MG63 (cell line): Measurements from ENCODE around the gene TTC6. TPM values are rescaled to one million over a fixed set of nuclear protein-coding genes. Genes with fewer than 3 reads are reported as not detected.
"Not testable (repeated sequence)": the region's sequence is repeated elsewhere in the genome, so short reads cannot be mapped to it uniquely, and the experiment has no call there.

Source experiments
- DNase-seq: peaks from one replicate; pipeline ENCODE4 v3.0.0-alpha.2; 2020
- H3K27me3 ChIP-seq: fragments of 250-450 bp; sonication (Bioruptor Pico); 2 replicates; pipeline ENCODE4 v1.5.1; 2020; ENCODE audit warnings: mild to moderate bottlenecking, moderate library complexity
- H3K36me3 ChIP-seq: fragments of 250-450 bp; sonication (Bioruptor Pico); 2 replicates; pipeline ENCODE4 v1.5.1; 2020; ENCODE audit warnings: mild to moderate bottlenecking, moderate library complexity
- H3K4me3 ChIP-seq: fragments of 250-450 bp; sonication (Bioruptor Pico); 2 replicates; pipeline ENCODE4 v1.5.1; 2020; ENCODE audit warnings: mild to moderate bottlenecking, moderate library complexity
- H3K9me3 ChIP-seq: fragments of 250-450 bp; sonication (Bioruptor Pico); 2 replicates; pipeline ENCODE4 v1.5.1; 2020; ENCODE audit warnings: mild to moderate bottlenecking, moderate library complexity
- total RNA-seq: library from RNA; depleted of rRNA; stranded (reverse); fragments of >200 nt; shearing (Covaris generic); gene quantifications from 2 replicates; pipeline ENCODE4 v1.2.3, GENCODE V29; 2014; ENCODE audit warnings: low replicate concordance; rRNA removed

Gene TTC6, protein sequence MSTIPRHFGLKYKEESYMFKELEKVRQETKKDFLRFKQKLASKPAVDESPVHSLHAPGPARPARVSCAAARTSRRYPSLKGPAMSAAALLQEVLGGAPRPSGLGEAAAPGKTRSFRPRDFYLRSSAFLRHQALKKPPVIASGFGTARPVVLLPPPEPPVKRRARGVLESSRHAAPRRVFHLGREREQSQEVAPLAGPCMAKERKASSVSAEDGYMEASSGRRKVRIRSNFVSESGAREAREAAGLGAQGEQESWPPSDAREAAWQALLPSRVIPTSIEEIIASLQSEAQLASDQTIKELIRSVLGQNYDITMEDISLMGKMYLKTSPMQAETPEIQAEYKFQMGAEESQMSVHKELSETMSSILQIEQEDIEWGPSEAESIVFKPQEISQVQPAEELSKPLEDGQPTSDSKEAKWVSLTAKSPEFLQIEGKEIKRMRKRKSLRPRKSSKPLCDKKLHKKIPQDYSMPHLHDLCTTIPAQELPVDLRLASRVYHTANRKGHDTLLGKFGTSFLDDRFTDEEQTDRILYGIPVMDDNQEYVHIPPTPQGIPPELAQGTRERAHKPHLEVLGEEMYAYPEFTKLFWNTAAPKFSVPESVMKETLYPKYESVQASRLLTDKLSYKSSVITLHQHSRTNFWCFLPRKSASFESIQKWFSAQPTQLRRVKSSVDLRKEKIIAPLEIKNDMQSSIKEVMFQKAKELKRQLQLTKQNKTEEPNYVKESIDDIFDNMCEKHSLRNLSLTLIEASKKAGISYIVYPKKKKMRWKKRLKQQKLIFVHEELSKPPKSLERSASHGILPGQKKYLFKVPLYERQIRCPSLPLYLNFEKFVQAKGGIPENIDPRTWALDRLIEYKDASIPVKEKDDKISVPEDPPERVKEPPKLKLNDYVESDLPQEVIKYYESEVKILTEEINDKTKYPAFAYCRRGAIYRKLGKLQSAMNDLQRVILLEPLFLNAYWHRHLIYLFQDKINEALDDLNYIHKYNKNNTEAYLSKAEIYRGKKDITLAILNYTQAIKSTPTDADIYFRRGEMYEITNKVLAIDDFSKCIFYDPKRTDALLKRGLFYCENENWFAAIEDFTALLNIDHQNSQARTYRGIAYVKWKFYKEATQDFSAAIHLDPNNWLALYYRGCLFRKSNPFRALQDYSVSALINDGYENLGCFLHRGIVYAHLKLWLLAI (N-terminal part only)
- not detected in 2 replicates for total RNA-seq

DNA sequence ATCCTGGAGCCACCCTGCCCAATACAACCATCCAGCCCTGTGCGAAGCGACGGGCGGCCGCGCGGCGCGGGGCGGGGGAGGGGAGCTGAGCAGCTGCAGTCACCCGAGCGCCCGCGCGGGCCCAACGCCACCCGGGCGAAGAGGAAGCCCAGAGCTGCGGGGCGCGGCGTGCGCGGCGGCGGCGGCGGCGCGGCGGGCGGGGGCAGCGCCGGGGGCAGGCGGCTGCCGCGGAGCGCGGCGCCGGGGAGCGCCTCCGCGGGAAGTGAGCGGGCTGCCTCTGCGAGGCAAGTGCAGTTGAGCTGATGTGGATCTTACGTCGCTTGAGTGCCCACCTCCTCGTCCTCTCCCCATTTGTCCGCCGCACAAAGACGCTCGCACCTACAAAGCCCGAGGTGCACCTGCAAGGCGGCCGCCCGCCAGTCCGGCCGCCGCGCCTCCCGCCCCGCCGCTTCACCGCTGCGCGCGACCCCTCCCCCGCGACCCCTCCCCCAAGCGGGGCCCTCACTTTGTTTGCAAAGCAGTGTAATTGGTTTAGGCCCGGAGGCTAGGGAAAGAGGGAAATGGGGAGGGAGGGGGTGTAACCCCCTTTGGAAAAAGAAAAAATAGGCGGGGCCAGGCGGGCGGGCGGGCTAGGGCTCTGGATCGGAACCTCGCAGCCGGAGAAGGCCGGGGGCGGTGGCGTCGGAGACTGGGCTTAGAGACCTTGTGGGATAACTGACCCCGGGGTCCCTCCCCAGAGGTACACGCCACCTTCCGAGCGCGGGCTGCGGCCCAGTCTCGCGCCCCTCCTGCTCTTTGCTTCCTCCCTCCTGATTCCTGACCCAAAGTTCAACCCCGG, at the start of gene TTC6, which contains the start of gene FOXA1:
TTC6 (plus strand) TSS at position 659 of the 838 bp plus-strand sequence. CDS start 26,436 bp downstream, outside the sequence.
FOXA1 (minus strand) TSS at position 279 of the 838 bp plus-strand sequence; CDS start at position 2, 277 bp downstream.
- H3K9me3 ChIP-seq: no peaks in the 10 kb centered on the region
- no peaks in the 10 kb centered on the region for H3K27me3 ChIP-seq
- H3K4me3 ChIP-seq: peak within 1 kb of the TSS; percentile 53
- H3K36me3 ChIP-seq: no peaks in the 10 kb centered on the region
- peak; percentile 50 for DNase-seq

DNA sequence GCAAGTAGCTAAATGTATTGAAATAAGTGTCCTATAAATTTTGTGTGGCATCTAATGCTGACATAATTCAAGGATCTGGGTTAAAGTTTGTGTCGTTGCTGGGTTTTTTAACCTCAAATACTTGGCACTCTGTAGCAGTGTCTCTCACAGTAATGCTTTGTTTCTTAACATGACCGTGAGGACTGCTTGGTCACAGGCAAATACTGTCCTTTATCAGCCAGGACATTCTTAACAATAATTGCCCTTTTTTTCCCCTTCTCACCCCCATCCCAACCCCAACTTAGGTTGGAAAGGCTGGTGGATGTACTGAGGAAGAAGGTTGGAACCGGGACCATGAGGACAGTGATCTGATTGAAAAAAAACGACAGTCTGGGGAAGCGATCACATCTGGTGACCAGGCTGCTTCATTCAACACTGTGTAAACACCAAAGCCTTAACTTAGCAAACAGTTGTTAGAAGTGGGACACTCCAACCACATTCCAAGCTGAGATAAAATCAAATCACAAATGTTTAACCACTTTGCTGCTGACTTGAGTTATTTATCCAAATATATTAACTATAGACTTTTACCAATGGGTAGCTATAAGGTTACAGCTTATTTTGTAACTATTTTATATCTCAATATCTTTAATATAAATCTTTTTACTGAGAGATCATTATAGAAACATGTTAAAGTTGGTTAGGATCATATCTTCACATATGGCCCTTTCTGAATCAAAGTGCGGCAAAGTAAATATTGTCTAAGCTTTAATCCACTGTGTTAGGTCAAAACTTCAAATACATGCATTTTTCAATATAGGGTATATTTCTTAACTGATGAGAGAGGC, 48.6 kb upstream of the TTC6 start:
- Histone ChIP-seq H3K36me3 (no peaks in the 10 kb centered on the region), H3K27me3 (no peaks in the 10 kb centered on the region), H3K4me3 (no peak overlapping the region), H3K9me3 (no peaks in the 10 kb centered on the region)
- no peak for DNase-seq

DNA sequence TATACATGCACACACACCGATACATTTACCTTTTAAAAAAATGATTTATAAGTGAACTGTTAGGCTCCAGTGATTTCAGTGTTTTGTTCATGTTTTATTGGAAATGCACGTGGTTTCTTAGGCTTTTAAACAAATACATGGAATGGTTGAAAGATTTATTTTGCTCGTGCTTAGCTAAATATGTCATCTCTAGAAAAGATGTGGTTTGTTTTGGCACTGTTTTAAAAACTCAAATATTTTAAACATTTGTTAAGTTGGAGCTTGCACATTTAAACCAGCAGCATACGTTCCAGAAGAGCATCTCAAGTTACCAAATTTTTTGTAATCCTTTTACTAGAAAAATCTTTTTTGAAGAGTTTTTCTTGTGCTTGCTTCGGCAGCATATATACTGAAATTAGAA, 44.9 kb upstream of the TTC6 start:
- DNase-seq: no peak
- Histone ChIP-seq H3K36me3 (no peaks in the 10 kb centered on the region), H3K4me3 (no peak overlapping the region), H3K27me3 (no peaks in the 10 kb centered on the region), H3K9me3 (no peaks in the 10 kb centered on the region; the same call in 1 of the 2 replicates)

DNA sequence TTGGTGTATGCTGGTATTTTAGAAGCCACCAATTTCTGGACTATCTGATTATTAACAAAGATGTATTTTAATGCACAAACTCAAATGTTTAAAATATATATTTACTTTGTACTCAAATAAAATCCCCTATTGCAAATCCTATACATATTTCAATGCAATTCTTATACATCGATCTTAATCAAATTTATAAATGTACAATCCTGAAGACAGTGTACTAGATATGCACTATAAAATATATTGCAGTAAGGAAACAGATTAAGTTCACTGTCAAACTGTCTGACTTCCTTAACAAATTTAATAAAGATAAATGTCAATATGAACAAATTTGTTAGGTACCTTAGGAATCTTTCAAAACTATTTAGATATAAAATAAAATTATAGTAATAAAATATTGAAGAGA, 44.3 kb upstream of the TTC6 start:
- H3K9me3 ChIP-seq: no peaks in the 10 kb centered on the region; the same call in 1 of the 2 replicates
- H3K36me3 ChIP-seq: no peaks in the 10 kb centered on the region
- no peak for DNase-seq
- H3K27me3 ChIP-seq: no peaks in the 10 kb centered on the region
- no peak overlapping the region for H3K4me3 ChIP-seq

DNA sequence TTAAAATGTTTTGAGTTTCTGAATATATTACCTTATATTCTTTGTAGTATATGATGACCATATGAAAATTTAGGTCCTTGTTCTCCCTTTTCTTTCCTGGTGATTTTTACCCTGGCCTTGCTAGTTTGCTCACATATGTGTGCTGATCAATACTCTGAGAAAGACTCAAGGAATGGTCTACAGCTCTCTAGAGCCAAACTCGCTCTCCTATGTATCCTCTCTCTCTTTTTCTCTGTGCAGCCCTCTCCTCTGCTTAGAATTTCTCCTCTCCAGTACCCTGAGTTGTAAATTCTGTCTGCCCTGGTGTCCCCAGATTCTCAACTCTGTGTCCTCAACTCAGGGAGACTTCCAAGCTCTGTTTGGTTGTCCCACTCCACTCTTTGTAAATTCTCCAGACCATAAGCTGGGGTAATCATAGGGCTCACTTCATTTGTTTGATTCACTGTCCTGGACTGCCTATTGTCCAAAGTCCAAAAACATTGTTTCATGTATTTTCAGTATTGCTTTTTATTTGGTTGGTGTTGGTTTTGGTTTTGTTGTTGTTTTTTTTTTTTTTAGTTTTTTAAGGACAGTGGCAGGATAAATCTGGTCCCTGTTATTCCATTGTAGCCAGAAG, 41.4 kb upstream of the TTC6 start:
- Histone ChIP-seq H3K4me3 (no peak overlapping the region), H3K36me3 (no peaks in the 10 kb centered on the region), H3K27me3 (no peaks in the 10 kb centered on the region), H3K9me3 (no peaks in the 10 kb centered on the region; the same call in 1 of the 2 replicates)
- no peak for DNase-seq

DNA sequence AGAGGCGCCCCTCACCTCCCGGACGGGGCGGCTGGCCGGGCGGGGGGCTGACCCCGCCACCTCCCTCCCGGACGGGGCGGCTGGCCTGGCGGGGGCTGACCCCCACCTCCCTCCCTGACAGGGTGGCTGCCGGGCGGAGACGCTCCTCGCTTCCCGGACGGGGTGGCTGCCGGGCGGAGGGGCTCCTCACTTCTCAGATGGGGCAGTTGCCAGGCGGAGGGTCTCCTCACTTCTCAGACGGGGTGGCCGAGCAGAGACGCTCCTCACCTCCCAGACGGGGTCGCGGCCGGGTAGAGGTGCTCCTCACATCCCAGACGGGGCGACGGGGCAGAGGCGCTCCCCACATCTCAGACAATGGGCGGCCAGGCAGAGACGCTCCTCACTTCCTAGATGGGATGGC, 39.8 kb upstream of the TTC6 start:
- H3K9me3 ChIP-seq, H3K27me3 ChIP-seq, H3K4me3 ChIP-seq, H3K36me3 ChIP-seq, DNase-seq: not testable (repeated sequence)

DNA sequence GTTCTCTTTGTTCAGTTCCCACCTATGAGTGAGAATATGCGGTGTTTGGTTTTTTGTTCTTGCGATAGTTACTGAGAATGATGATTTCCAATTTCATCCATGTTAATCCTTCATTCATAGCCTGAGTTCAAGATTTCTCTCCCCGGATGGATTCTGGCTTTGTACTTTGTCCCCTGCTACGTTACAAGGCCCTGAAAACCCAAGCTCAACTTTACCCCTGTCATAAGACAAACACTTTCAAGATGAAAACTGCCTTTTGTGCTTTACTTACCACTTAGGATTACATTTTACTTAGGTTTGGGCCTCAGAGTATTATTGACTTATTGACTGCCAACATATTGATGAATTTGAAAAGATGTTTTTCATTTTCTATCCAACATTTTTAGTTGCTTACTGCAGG, 36.7 kb upstream of the TTC6 start:
- Histone ChIP-seq H3K36me3 (no peaks in the 10 kb centered on the region), H3K27me3 (no peaks in the 10 kb centered on the region), H3K4me3 (no peak overlapping the region), H3K9me3 (no peaks in the 10 kb centered on the region)
- DNase-seq: no peak

DNA sequence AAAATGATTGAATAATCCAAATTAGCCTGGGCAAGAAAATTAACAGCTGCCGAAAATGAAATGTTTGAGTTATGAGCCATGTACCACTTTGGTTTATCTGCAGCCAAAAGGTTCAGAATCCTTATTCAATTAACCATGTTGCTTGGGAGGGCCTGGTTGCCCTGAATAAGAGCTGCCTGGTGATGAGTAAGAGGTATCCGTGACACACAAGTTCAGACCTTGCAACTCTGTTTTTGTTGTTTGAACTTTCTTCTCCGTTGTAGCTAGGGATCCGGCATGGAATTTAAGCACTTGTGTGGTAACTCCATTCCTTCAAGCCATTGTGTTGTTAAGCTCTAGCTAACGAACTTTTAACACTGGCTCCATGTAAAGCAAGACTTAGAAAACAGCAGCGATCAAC, 36.0 kb upstream of the TTC6 start:
- no peaks in the 10 kb centered on the region for H3K9me3 ChIP-seq
- no peaks in the 10 kb centered on the region for H3K36me3 ChIP-seq
- DNase-seq: no peak
- H3K4me3 ChIP-seq: no peak overlapping the region
- no peaks in the 10 kb centered on the region for H3K27me3 ChIP-seq

DNA sequence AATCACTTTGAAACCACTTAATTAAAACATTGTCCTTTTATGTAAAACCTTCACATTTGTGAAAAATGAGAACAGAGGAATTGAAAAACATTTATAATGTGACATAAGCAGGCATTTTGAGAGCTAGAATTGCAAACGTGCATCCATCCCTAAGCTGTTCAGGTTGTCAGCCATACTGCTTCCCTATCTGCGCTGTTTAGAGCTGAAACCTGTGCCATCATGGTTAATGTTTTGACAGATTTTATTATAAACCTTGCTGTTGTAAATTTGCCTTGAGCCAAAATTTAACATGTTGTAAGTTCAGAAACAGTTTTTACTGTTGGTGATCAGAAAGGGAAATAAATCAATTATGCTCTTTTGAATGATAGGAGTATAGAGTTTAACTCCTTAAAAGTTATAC, 32.2 kb upstream of the TTC6 start:
- H3K4me3 ChIP-seq: no peak overlapping the region
- no peaks in the 10 kb centered on the region for H3K27me3 ChIP-seq
- H3K36me3 ChIP-seq: no peaks in the 10 kb centered on the region
- DNase-seq: no peak
- no peaks in the 10 kb centered on the region for H3K9me3 ChIP-seq

DNA sequence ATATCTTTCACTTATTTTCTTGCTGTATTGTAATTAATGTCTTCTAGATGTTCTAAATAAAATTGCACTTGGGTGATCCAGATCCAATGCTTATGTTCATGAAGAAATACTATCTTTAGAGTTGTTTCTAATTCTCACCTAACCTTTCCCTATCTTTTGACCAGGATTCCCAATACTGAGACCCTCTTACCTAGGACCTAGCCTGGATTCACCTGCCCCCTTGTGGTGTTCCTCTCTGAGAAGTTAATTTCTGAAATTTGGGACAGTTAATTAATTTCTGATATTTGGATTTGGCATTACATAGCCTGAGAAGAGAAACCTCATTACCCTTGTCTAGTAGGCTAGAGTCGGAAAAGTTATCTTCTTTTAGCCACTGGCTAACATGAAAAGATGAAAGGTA, 29.9 kb upstream of the TTC6 start:
- H3K36me3 ChIP-seq: no peaks in the 10 kb centered on the region

DNA sequence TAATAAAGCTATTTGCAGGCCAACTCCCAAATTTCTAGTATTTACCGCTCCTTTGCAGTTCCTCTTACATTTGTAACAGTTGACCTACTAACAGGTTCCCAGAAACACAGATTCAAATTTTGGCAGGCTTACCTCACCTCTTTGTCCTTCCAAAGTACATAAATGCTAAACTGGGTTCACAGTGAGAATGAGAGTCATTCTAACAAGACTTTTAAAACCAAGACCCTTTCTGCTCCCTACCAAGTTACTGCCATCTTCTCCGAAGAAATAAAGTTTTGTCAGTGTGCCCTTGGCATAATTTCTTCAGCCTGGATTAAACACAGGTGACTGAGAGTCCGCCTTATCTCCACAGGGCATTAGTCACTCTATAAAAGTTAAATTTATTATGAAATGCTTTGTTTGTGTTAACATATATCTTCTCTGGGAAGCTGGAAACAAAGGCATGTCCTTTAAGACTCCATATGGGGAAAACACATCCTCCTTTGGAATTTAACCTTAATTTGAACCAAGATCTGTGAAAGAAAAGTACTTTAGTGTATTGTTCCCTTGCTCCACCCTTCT, 28.5 kb upstream of the TTC6 start:
- no peaks in the 10 kb centered on the region for H3K9me3 ChIP-seq
- H3K36me3 ChIP-seq: no peaks in the 10 kb centered on the region
- no peaks in the 10 kb centered on the region for H3K27me3 ChIP-seq
- DNase-seq: no peak
- no peak overlapping the region for H3K4me3 ChIP-seq

More for the DNA sequence above, 29.9 kb upstream of the TTC6 start:
- Histone ChIP-seq H3K27me3 (no peaks in the 10 kb centered on the region), H3K9me3 (no peaks in the 10 kb centered on the region), H3K4me3 (no peak overlapping the region)
- DNase-seq: no peak

DNA sequence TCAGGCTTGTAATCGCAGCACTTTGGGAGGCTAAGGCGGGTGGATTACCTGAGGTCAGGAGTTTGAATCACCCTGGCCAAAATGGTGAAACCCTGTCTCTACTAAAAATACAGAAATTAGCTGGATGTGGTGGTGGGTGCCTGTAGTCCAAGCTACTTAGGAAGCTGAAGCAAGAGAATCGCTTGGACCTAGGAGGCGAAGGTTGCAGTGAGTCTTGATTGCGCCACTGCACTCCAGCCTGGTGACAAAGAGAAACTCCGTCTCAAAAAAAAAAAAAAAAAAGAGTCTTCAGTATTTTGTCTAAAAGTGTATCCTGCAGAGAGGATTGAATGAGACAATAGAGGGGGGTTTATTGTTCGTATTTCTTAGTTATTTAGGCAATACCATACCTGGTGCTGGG, 25.7 kb upstream of the TTC6 start:
- no peaks in the 10 kb centered on the region for H3K9me3 ChIP-seq
- no peaks in the 10 kb centered on the region for H3K36me3 ChIP-seq
- no peak overlapping the region for H3K4me3 ChIP-seq
- no peaks in the 10 kb centered on the region for H3K27me3 ChIP-seq
- DNase-seq: no peak

DNA sequence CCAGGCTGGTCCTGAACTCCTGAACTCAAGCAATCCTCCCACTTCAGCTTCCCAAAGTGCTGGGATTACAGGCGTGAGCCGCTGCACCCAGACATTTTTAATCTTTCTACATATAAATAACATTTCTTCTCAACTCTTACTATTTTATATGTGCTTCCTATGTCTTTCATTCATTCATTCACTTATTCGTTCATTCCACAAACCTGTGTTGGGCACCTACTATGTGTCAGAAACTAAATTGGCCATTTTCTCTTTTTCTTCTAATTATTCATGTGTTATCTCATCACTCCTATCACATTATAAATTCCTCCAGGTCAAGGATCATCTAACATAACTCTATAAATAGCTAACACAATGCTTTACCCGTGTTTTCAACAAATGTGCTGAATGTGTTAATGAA, 24.0 kb upstream of the TTC6 start:
- no peaks in the 10 kb centered on the region for H3K36me3 ChIP-seq
- H3K4me3 ChIP-seq: no peak overlapping the region
- H3K9me3 ChIP-seq: no peaks in the 10 kb centered on the region
- no peak for DNase-seq
- H3K27me3 ChIP-seq: no peaks in the 10 kb centered on the region

DNA sequence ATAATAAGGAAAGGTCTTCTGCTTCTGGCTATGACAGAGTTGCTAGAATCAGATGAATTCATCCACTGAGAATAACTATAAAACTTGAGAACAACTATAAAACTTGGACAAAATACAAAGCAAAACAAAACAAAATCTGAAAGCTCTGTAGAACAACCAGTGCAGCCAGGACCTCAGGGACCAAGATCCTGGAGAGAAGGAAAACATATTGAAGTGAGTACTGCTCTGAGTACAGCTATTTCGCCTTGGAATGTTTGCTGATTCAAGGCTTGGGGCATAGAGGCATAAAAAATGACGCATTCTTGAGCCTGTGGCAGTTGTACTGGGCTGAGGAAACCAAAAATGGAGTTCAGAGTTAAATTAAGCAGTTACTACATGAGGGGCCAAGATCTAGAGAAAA, 22.1 kb upstream of the TTC6 start:
- H3K4me3 ChIP-seq: no peak overlapping the region
- DNase-seq: no peak
- H3K36me3 ChIP-seq: no peaks in the 10 kb centered on the region
- no peaks in the 10 kb centered on the region for H3K27me3 ChIP-seq
- no peaks in the 10 kb centered on the region for H3K9me3 ChIP-seq

DNA sequence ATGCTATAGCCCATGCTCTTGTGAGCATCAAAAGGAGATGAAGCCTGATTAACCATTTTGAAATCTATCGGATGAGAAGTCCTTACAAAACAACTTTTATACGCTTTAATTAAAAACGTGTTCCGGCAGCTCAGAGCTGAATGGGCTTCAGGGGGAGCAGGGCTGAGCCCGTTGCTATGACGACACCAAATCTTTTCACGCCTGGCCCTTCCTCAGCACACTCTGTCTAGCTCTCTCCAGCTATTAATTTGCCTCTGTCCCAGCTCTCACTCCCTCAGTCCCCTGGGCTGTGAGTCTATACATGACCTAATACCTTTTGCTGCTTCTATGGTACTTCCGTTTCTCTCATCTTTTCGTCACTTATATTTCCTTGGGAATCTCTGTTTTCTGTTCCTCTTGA, 16.2 kb upstream of the TTC6 start:
- H3K9me3 ChIP-seq: no peaks in the 10 kb centered on the region
- DNase-seq: no peak
- no peak overlapping the region for H3K4me3 ChIP-seq
- H3K27me3 ChIP-seq: no peaks in the 10 kb centered on the region
- H3K36me3 ChIP-seq: no peaks in the 10 kb centered on the region
